PC-9 (cell line): ENCODE measurements around the gene MYO7B.

Source experiments
- EZH2 ChIP-seq: fragments of 200-600 bp; sonication (generic); IDR thresholded peaks from 2 replicates; pipeline ENCODE4 v1.8.0; 2017; ENCODE audit warnings: antibody characterized with exemption, low read depth
- TF ChIP-seq, protein P1 (sequence below): fragments of 200-600 bp; sonication (generic); conservative IDR thresholded peaks from 2 replicates; pipeline ENCODE4 v1.6.1; 2017; ENCODE audit warnings: mixed run types, antibody characterized with exemption, mild to moderate bottlenecking, moderate library complexity

DNA sequence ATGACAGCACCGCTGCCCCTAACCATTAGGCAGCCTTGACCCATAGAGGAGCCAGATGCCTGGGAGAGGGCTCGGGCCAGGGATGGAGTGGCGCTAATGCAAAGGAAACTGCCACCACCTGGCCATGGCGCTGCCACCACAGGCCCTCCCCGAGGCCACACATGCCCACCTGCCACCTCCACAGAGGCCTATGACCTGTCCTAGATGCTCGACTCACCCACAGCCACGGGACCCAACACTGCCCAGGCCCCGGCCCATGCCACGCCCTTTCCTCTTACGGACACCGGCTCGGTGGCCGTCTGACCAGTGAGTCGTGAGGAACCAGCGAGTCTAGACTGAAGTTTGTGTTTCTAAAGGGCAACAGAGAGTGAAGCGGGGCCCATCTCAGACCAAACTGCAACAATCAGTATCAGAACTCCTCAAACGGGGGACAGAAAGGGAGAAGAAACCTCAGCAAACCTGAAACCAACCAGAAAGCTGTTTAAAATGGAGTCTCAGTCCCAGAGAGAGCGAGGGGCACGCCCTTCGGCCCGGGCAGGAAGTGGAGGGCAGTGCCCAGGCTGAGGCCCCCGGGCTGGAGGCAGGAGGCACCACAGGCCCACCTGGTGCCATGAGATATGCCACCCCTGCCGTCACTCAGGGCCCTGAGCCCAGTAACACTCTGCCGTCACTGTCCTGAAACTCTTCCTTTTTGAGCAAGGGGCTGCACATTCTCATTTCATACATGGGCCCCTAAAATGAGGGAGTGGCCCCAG is 111.2 kb downstream of the MYO7B start:
- TF ChIP-seq, protein P1, sequence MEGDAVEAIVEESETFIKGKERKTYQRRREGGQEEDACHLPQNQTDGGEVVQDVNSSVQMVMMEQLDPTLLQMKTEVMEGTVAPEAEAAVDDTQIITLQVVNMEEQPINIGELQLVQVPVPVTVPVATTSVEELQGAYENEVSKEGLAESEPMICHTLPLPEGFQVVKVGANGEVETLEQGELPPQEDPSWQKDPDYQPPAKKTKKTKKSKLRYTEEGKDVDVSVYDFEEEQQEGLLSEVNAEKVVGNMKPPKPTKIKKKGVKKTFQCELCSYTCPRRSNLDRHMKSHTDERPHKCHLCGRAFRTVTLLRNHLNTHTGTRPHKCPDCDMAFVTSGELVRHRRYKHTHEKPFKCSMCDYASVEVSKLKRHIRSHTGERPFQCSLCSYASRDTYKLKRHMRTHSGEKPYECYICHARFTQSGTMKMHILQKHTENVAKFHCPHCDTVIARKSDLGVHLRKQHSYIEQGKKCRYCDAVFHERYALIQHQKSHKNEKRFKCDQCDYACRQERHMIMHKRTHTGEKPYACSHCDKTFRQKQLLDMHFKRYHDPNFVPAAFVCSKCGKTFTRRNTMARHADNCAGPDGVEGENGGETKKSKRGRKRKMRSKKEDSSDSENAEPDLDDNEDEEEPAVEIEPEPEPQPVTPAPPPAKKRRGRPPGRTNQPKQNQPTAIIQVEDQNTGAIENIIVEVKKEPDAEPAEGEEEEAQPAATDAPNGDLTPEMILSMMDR = no peak
- no peak for TF ChIP-seq EZH2
